ENCODE results near the gene SHB.

- TF ChIP-seq SIN3A (IDR thresholded peaks at IDR 0.05; ENCODE audit: borderline replicate concordance, insufficient read depth, low read length) = no peak
- TF ChIP-seq POLR2AphosphoS5 (IDR thresholded peaks at IDR 0.05; ENCODE audit: low read depth, low read length) = no peak
Observed at GRCh38 chr9:37876376-37876775, 192.7 kb downstream of the SHB start.
